Measurements from ENCODE around the gene RPS6KA2.

- TF ChIP-seq EZH2 (IDR thresholded peaks at IDR 0.05; ENCODE audit: insufficient read depth, poor library complexity, severe bottlenecking) (no peak), EZH2phosphoT487 (IDR thresholded peaks at IDR 0.05; ENCODE audit: insufficient read depth, low read depth) (no peak)
Observed at GRCh38 chr6:166496460-166496859, 130.6 kb downstream of the RPS6KA2 start.

Data from GM23248 (cell line).